ENCODE results near the gene SCN9A.
A peak's percentile ranks its signal among the peaks of the same experiment; 100 is the strongest.

The SCN9A gene

DNA sequence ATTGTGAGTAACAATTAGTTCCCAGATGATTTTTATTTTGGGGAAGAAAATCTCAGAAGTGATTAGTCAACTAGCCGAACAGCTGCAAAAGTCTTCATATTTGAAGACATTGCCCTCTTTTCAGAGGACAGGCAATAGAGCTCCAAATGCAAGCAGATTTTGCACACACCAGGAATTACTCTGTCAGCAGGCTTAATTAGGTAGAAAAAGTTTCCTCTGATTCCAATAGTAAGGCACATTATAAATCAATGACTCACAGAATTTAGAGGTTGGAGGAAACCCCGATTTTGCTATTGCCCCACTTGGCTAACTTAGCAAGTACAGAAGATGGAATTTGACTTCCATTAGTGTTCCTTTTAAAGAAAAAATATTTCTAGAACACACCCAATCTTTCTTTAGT, 217.2 kb downstream of the SCN9A start:
- TF ChIP-seq, protein P1, sequence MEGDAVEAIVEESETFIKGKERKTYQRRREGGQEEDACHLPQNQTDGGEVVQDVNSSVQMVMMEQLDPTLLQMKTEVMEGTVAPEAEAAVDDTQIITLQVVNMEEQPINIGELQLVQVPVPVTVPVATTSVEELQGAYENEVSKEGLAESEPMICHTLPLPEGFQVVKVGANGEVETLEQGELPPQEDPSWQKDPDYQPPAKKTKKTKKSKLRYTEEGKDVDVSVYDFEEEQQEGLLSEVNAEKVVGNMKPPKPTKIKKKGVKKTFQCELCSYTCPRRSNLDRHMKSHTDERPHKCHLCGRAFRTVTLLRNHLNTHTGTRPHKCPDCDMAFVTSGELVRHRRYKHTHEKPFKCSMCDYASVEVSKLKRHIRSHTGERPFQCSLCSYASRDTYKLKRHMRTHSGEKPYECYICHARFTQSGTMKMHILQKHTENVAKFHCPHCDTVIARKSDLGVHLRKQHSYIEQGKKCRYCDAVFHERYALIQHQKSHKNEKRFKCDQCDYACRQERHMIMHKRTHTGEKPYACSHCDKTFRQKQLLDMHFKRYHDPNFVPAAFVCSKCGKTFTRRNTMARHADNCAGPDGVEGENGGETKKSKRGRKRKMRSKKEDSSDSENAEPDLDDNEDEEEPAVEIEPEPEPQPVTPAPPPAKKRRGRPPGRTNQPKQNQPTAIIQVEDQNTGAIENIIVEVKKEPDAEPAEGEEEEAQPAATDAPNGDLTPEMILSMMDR (IDR thresholded peaks at IDR 0.05), result no peak
- TF ChIP-seq ZFX (IDR thresholded peaks at IDR 0.05; ENCODE audit: borderline replicate concordance), result no peak

DNA sequence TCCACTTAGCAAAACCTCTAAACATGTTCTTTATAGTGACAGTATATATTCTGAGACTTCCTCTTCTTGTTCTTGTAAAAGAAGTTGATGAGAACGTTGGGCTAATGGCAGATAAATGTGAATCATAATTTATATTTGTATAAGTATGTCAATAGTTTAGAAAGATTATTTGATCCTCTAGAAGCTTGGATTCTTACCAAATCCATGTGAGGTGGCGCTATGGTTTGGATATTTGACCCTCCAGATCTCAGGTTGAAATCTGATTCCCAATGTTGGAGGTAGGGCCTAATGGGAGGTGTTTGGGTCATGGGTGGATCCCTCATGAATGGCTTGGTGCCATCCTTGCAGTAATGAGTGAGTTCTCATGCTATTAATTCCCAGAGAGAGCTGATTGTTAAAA, 218.2 kb downstream of the SCN9A start:
- H3K27ac ChIP-seq, result peak overlapping the region; percentile 73
- TF ChIP-seq, protein P1 (IDR thresholded peaks at IDR 0.05), result no peak
- no peak for TF ChIP-seq ZFX (IDR thresholded peaks at IDR 0.05; ENCODE audit: borderline replicate concordance)

More for the DNA sequence above, 217.2 kb downstream of the SCN9A start:
- H3K27ac ChIP-seq, result peak overlapping the region; percentile 73

DNA sequence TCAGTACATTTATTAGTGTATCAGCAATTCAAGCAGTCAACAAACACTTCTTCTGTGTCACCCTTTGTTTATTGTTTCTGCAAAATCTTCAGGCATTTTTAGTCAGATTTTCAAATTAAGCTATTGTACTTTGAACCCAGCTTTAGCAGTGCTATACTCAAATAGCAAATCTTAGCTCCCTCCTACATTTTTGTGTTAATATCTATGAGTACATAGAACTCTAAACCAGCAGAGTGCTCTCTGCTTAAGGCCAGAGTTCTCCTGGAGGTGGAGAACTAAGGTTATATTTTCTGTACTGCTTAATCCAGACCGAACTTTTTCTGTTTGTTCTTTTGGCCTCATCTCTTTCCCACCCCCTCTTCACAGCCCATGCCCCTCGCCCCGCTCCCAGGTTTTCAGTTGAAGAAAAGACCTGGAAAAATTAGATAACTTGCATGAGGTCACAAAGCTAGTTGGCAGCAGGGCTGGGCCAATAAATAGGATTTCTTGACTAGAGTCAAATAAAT, 218.7 kb downstream of the SCN9A start:
- TF ChIP-seq ZFX (IDR thresholded peaks at IDR 0.05; ENCODE audit: borderline replicate concordance), result no peak
- TF ChIP-seq, protein P1 (IDR thresholded peaks at IDR 0.05), result no peak
- peak overlapping the region; percentile 73 for H3K27ac ChIP-seq

DNA sequence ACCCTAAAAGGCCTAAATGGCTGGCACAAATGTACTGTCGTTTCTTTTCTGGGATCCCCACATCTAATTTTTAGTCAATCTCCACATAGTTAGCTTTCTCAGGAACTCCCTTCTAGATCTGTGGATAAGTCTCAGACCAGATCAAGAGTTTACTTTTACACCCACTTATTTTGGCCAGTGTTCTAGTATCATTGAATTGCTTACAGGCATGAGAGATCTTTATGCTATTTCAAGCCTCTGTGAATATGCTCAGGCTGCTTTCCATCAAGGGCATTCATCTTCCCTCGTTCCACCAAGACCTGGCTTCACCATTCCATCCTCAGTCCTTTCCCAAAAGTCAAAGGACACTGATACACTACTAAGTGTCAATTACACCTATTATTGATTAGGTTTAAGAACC, 220.2 kb downstream of the SCN9A start:
- no peak overlapping the region for H3K27ac ChIP-seq
- TF ChIP-seq ZFX (IDR thresholded peaks at IDR 0.05; ENCODE audit: borderline replicate concordance), result no peak
- TF ChIP-seq, protein P1 (IDR thresholded peaks at IDR 0.05), result no peak

DNA sequence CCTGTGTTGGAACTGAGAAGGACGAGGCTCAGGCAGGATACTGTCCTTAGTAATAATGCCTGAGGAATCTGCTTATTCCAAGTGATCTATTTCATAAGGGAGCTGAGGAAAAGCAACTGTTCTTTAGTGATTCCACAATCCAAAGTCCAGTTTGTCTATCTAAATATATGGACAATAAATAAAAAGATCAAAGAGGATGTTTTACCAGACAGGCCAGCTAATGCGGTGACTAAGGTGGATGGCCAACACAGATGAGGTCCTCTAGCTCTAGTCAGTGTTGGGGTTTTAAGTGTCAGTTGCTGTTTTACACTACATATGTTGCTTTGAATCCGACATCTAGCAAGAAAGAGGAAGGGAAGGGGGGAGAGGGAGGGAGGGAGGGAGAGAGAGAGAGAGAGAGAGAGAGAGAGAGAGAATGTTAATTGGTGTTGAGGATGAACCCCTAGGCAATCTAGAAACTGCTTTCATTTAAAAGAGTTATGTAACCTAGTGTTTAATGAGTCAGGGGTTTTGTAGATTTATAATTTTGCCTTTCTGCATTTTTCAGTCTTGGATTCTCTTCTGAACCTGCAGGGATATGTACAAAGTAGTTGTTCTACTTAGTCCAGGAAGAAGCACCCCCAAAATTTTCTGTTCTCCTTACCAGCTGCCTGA, 220.9 kb downstream of the SCN9A start:
- no peak for TF ChIP-seq ZFX (IDR thresholded peaks at IDR 0.05; ENCODE audit: borderline replicate concordance)
- TF ChIP-seq, protein P1 (IDR thresholded peaks at IDR 0.05), result no peak
- no peak overlapping the region for H3K27ac ChIP-seq

DNA sequence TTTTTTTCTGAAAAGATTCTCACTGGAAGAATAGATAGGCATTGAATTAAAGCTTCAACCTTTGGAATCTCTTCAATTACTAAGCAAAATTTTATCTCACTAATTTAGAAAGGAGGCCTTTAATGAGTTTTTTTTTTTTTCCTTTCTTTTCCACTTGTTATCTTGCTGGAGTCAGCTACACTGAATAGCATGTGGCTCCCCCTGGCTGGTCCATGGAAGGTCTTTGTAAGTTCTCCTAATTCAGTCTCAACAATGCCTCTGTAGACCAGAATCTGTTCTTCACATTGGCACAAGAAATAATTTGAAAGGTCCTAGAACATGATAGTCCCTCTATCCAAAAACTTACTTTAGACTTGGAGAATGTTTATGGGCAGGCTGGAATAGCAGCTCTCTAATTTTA, 223.7 kb downstream of the SCN9A start:
- H3K27ac ChIP-seq, result no peak overlapping the region
- no peak for TF ChIP-seq ZFX (IDR thresholded peaks at IDR 0.05; ENCODE audit: borderline replicate concordance)
- TF ChIP-seq, protein P1 (IDR thresholded peaks at IDR 0.05), result no peak

Measured in 22Rv1 (cell line).